HG03280 (cell line): ENCODE data around the gene OR5K4.

ENCODE experiments used
- ATAC-seq: cut with Tn5 transposase; IDR thresholded peaks from one replicate; pipeline ENCODE4 v1.9.1; 2021; ENCODE audit warnings: mild to moderate bottlenecking, moderate library complexity; ENCODE audit not compliant: unreplicated experiment

Gene OR5K4, protein sequence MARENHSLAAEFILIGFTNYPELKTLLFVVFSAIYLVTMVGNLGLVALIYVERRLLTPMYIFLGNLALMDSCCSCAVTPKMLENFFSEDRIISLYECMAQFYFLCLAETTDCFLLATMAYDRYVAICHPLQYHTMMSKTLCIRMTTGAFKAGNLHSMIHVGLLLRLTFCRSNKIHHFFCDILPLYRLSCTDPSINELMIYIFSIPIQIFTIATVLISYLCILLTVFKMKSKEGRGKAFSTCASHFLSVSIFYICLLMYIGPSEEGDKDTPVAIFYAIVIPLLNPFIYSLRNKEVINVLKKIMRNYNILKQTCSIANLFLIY

DNA sequence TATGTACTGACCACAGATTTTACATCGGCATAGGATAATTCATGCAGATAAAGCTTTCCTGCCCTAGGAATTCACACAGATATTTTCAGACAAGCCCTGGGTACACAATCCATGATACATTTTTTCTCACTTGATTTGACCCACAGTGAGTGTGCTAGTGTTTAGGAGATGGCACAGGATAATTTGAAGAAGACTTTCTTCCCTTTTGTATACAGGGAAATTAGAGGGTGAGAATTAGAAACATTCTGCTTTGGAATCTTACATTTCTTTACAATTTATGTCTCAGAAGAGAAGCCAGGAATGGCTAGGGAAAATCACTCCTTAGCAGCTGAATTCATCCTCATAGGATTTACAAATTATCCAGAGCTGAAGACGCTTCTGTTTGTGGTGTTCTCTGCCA is at the start of gene OR5K4:
OR5K4 (plus strand) TSS at position 301 of the 400 bp plus-strand sequence; CDS start at position 301, 0 bp downstream.
- ATAC-seq = no peak

DNA sequence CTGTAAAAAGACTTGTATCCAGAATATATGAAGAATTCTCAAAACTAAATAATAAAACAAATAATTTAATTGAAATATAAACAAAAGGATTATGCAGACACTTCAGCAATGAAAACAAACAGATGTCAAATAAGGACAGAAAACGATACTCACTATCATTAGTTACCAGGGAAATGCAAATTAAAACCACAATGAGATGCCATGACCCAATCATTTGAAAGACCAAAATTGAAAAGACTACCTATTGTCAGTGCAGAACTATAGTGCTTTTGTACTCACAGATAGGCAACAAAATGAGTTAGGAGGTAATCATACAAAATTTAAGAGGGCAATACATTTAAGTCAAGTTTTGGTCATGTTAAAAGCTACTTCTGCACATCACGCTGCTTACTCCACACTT is 31.6 kb upstream of the OR5K4 start:
- peak; percentile 49 for ATAC-seq

DNA sequence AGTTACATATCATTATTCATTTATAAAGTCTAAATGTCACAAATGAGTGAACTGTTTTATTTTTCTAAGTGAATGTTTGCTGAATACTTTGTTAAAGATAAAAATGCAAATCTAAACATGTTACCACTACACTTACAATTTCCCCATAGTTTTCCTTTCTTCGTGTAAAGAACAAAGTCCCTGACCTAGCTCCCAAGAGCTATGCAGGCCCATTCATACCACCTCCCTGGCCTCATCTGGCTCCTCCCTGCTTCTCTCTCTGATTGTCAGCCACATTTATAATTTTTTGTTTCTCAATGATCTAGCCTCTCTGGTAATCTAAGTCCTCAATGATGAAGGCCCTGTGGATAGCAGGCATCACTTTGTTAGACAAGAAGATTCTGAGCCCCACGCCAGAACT is 31.0 kb upstream of the OR5K4 start:
- ATAC-seq = no peak

DNA sequence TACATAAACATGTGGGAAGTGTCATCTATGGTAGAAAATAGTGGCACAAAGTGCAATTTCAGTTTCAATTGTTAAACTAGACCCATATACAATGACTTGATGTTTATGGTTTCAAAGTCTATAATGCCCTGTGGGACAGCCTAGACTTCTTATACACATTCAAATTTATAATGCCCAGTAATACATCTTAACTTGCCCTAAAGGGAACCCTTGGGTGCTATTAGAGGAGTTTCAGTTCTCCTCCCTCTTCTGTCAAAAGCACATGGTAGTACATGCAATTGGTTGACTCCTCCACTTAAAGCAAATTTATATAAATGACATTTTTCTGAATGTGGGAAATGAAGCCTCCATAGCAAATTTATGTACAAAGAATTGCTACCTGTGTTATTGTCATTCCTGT is 30.2 kb upstream of the OR5K4 start:
- ATAC-seq = no peak

DNA sequence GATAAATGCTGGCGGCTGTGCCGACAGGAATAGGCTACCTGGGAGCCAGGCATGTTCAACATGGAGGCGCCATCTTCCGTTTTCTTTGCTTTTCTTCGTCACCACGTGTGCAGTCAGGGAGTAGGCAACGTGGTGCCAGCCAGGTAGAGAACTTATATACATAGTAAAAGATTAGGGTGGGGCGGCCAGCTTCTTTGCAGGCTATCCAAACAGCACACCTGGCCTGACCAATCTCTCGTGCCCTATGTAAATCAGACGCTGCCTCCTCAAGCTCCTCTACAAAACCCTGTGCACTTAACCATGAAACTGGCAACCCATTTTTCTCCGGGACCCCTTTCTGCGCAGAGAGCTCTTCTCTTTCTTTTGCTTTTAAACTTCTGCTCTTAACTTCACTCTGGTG is 28.6 kb upstream of the OR5K4 start:
- no peak for ATAC-seq

DNA sequence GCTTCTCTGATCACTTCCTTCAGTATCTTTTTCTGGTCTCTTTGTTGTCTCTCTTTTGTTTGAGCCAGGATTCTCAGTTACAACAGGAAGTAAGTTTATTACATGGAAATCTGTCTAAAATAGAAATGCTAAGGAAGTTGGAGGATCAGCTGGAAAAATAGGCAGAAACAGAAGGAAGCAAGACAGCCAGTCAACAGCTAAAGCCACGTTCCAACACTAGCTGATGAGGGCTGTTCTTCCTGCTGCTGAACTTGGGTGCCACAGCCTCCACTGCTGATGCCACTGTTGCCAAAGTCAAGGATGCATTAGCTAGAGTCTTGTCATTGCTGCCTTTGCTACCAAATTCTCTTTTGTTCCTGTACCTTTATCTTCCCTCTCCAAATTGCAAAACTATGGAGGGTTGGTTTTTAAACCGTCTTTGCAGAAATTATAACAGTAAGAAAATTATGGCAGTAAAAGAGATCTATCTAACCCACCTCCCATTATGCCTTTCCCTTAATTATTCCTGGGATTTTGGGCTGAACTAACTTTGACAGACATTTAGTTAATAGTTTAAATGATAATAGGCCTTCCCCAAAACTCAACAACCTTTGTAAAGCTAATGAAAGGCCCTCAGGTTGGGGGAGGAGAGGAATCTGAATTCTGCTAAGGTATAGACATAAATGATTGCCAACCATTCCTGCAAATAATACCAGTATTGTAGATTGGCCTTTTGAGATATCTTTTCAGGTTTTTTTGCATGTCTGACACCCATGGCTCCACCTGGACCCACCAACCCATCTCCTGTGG is 27.4 kb upstream of the OR5K4 start:
- no peak for ATAC-seq

DNA sequence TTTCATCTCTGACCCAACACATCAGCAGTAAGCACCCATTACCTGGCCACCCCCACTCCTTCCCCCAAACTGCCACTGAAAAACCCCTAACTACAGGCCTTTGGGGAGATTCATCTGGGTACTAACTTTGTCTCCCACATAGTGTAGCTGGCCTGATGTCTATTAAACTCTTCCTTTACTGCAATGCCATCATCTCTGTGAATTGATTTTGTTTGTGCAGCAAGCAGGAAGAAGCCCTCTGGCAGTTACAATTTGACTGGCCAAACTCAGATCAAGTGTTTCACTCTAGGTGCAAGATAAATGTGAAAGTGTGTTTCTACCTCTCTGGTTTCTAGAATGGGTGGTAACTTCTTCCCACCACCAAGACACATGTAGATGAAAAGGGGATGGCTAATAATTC is 26.7 kb upstream of the OR5K4 start:
- peak; percentile 60 for ATAC-seq

DNA sequence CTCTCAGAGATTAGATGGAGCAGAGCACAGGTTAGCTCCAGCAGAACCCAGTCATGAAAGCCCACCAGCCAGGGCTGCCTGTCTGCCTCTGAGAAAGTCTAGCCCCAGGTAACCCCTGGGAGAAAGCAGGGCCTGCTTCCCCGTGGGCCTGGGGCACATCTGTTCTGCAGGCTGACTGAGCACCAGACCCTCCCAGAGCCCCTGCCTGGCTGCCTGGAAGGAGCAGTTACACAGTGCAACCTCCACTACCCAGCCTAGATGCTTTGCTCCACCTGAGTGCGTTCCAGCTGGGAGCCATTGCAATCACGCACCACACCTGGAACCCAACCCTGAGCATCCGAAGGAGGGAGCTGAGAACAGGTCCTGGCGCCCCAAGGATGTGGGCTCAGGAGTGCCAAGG is 24.7 kb upstream of the OR5K4 start:
- ATAC-seq = no peak

DNA sequence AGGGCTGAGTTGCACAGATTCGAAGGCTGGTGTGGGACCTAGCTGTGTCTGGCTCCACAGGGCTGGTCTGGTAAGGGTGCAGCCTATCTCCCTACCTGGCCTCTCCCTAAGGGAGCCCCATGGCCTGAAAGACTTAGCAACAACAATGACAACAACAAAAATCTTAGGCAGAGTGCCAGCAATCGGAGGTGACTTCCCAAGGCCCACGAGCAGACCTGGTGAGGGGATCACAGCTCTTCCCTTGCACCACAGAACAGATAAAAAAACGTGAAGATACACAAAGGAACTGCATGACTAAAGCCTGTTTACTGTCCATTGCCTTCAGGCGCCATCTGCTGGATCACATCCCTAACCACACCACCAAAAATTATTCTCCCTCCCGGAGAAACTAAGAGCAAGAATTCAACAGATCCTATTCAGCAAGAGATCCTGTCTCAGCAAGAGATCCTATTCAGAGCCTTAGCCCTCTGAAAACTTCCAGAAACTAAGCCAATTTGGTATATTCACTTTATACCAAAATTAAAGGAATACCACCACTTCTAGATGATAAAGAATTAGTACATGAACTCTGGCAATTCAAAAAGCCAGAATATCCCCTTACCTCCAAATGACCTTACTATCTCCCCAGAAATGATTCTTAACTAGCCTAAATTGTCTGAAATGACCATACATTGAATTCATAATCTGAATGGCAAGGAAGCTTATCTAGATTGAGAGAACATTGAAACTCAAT is 24.1 kb upstream of the OR5K4 start:
- peak; percentile 60 for ATAC-seq

DNA sequence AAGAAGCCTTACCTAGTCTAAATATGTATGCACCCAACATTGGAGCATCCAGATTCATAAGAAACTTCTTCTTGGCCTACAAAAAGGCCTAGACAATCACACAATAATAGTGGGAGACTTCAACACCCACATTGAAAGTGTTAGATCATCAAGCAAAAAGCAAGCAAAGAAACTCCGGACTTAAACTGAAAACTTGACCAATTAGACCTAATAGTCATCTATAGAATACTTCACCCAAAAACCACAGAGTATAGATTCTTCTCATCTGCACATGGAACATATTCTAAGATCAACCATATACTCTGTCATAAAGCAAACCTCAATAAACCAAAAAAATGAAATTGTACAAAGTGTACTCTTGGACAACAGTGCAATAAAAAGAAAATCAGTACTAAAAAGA is 22.3 kb upstream of the OR5K4 start:
- no peak for ATAC-seq

DNA sequence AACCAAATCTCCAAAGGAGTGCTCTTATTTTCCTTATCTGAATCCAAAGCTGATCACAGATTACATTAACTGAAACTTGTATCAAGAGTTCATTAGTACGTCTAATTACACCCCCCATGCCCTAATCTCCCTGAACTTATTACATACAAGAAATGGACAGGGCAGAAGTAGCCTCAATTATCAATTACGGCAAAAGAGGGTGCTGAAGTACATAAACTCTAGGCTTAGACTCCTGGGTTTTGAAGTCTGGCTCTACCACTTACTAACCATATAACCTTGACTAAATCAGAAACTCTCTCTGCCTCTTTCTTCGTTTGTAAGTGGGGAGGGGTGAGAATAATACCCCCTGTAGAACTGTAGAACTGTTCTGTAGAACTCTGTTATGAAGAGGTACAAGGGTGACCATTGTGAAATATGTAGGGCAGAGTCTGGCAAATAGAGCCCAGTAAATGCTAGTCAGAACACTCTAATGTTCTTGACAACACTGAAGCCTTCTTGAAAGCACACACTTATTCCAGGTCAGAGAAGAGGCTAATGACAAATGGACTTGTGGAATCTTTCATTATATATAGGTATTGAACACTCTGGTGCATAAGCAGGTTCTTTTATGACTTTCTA is 19.6 kb upstream of the OR5K4 start:
- ATAC-seq = peak; percentile 53

DNA sequence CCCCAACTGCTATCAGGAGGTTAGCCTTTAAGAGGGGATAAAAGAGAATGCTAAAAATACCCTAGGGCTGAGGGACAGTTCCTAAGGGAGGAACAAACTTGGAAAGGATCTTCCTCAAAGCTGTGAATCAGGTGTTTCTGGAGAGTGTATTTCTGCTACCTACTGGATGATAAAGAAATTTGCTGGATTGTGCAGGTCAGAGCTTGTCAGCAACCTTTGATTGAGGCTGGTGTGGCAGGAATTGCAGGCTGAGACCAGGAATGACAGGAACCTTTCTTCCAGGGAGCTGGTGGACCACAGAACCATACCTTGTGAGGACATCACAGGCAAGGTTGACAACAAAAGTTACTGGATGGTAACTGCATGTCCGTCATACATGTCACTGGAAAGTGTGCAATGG is 14.6 kb upstream of the OR5K4 start:
- no peak for ATAC-seq

DNA sequence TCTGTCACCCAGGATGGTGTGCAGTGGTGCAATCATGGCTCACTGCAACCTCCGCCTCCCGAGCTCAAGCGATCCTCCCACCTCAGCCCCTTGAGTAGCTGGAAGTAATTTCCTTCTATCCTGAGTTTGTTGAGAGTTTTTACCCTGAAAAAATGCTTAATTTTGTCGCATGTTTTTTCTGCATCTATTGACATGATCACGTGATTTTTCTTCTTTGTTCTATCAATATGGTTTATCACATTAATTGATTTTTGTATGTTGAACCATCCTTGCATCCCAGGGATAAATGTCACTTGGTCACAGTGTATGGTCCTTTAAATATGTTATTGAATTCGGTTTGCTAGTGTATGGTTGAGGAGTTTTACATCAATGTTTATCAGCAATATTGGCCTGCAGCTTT is 11.9 kb upstream of the OR5K4 start:
- no peak for ATAC-seq

DNA sequence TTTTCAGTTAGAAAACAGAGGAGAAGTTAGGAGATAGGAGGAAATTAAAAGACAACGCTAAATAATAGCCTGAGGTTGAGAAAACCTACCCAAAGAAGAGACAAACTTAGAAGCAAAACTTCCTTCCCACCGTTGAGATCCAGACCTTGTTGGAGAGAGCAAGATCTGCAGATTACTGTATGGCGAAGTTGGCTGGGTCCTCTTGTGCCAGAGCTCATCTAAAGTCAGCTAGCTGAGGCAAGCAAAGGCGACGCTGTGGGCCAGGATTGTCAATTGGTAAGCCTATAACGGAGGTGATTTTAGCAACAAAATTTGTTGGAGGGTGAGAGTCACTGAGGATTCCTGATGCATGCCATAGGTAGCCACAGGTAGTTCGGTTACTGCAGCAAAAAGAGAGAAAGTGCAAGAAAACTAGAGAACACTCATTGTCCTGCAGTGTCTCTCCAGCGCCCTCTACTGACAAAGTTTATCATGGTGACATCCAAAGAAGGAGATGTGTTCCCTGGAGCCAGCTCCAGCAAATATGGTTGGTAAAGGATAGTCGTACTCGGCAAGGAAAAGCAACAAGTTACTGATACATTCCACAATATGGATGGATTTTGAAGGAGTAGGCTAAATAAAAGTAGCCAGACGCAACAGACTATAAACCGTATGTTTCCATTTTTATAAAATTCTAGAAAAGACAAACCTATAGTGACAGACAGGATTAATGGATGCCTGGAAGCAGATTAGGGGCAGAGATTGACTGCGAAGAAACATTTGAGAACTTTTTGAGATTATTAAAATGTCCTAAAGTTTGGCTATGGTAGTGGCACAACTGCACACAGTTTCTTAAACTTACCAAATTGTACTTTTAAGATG is 9.8 kb upstream of the OR5K4 start:
- ATAC-seq = peak; percentile 64

DNA sequence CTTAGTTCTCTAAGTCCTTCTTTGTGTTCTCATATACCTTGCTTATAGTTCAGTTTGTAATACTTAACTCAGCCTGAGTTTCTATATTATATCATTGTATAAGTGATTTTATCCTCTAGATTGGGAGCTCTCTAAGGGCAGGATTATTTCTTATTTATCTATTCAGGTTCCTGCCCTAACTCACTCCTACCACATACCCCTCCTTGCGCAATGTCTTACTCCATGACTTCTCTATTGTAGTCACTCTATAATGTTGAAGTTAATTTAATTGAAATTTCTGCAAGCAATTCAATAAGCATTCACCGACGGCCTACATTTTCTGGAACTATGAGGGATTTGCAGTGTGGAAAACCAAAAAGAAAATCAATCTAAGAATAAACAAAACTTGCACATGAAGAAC is 3.6 kb upstream of the OR5K4 start:
- no peak for ATAC-seq

DNA sequence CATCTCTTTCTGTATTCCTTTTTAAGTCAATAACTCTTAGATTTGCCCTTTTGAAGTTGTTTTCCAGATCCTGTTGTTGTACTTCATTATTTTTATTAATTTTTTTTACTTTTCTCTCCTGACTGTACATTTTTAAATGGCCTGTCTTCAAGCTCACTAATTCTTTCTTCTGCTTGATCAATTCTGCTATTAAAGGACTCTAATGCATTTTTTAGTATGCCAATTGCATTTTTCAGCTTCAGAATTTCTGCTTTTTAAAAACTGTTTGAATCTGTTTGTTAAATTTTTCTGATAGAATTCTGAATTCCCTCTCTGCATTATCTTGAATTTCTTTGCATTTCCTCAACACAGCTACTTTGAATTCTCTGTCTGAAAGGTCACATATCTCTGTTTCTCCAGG is 5.6 kb downstream of the OR5K4 start:
- no peak for ATAC-seq

DNA sequence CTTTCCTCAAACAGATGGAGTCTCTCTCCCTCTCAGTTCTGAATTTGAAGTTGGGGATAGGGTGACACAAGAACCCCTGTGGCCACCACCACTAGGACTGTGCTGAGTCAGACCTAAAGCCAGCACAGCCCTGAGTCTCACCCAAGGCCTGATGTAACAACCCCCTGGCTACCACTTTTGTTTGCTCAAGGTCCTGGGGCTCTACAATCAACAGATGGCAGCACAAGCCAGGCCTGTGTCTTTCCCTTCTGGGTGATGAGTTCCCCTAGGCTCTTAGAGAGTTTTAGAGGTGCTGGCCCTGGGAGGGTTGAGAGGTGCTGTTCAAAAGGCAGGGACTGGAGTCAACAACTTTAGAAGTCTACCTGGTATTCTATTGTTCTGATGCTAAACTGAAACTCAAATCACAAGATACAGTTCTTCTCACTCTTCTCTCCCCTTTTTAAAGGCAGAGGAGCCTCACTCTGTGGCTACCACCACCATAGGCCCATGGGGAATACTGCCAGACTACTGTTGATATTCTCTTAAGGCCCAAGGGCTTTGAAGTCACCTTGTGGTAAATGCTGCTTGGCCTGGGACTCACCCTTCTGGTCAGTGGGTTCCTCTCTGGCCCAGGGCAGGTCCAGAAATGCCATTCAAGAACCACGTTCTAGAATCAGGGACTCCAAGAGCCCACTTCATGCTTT is 6.5 kb downstream of the OR5K4 start:
- ATAC-seq = peak; percentile 66

DNA sequence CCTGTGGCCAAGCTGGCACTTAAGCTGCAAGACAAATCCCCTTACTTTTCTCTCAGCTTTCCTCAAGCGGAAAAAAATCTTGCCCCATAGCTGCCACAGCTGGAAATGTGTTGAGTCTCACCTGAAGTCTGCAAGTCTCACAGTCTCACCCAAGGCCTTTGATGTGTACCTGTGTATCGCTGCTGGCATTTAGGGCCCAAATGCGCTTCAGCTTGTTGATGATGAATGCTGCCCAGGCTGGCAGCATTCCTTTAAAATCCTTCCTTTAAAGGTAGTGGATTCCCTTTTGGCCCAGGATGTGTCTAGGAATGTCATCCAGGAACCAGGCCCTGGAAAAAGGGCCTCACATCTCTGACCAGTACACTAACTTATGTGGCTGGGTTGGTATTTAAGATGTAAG is 7.0 kb downstream of the OR5K4 start:
- ATAC-seq = no peak

DNA sequence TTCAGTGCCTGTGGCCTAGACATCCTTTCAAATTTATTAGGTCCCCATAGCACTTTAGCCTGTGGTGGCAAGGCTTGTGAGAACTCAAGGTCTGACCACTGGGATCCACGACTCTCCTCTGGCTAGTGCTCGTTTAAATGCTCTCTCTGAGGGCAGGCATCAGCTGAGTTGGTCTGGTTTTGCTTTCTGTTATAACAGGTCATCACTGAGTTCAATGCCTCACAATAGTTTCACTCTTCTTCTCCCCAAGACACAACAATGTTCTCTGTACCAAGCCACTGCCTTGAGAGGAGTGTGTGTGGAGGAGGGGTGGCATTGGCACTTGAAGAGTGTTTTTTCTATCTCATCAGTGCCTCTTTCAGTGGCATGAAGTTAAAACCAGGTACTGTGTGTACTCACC is 7.6 kb downstream of the OR5K4 start:
- no peak for ATAC-seq
